WTC11 (cell line): ENCODE results near the gene MCRIP2. TPM values are rescaled to one million over a fixed set of nuclear protein-coding genes. Genes with fewer than 3 reads are reported as not detected.

Source experiments
- ATAC-seq: fragments of 200-7000 bp; cut with Tn5 transposase; 2 replicates; pipeline ENCODE4 v1.10.0; 2021; ENCODE audit warnings: mild to moderate bottlenecking, moderate library complexity
- CTCF ChIA-PET: fragments of 300-600 bp; sonication (Branson Sonifier 250); formaldehyde crosslinking; loops from one replicate; lab custom pipeline; 2021; ENCODE audit warnings: antibody characterized with exemption; lab: Charles Lee
- POLR2A ChIA-PET: fragments of 350-600 bp; sonication (Branson Sonifier 250); formaldehyde crosslinking; loops from one replicate; lab custom pipeline; 2021; ENCODE audit warnings: antibody characterized with exemption; lab: Charles Lee
- DNase-seq: peaks from one replicate; pipeline ENCODE4 v3.0.0; 2021; ENCODE audit warnings: low spot score
- H3K27ac Mint-ChIP-seq: 2 replicates; pipeline ENCODE4 v1.8.0; 2021; ENCODE audit warnings: mixed read lengths
- H3K27me3 Mint-ChIP-seq: 2 replicates; pipeline ENCODE4 v1.8.0; 2021; ENCODE audit warnings: low read depth, mild to moderate bottlenecking, moderate library complexity, mixed read lengths
- H3K36me3 Mint-ChIP-seq: 2 replicates; pipeline ENCODE4 v1.8.0; 2021; ENCODE audit warnings: mixed read lengths
- H3K4me1 Mint-ChIP-seq: 2 replicates; pipeline ENCODE4 v1.8.0; 2022; ENCODE audit warnings: mixed read lengths
- H3K4me3 Mint-ChIP-seq: 2 replicates; pipeline ENCODE4 v1.8.0; 2021; ENCODE audit warnings: mild to moderate bottlenecking, moderate library complexity, mixed read lengths
- H3K9me3 Mint-ChIP-seq: 2 replicates; pipeline ENCODE4 v1.8.0; 2021; ENCODE audit warnings: mixed read lengths
- ELF4 ChIP-seq: sonication (generic); formaldehyde crosslinking; IDR thresholded peaks from 2 replicates; pipeline ENCODE4 v1.8.1; 2022; ENCODE audit warnings: low read depth, mild to moderate bottlenecking, moderate library complexity, missing genetic modification reagents
- GTF2I ChIP-seq: fragments of 250-450 bp; sonication (Bioruptor Pico); conservative IDR thresholded peaks from 2 replicates; pipeline ENCODE4 v1.4.0; 2021; ENCODE audit warnings: mild to moderate bottlenecking
- NR2C2 ChIP-seq: sonication (generic); formaldehyde crosslinking; IDR thresholded peaks from 2 replicates; pipeline ENCODE4 v1.8.0; 2022; ENCODE audit warnings: mild to moderate bottlenecking, missing genetic modification reagents
- RELA ChIP-seq: sonication (generic); formaldehyde crosslinking; IDR thresholded peaks from 2 replicates; pipeline ENCODE4 v1.8.1; 2022; ENCODE audit warnings: missing genetic modification reagents, mild to moderate bottlenecking, borderline replicate concordance
- SOX15 ChIP-seq: fragments of 250-450 bp; sonication (Bioruptor Pico); IDR thresholded peaks from 2 replicates; pipeline ENCODE4 v1.9.0; 2021; ENCODE audit warnings: mild to moderate bottlenecking
- TEAD1 ChIP-seq: sonication (generic); formaldehyde crosslinking; IDR thresholded peaks from 2 replicates; pipeline ENCODE4 v1.8.0; 2022; ENCODE audit warnings: mild to moderate bottlenecking, missing genetic modification reagents
- ZNF138 ChIP-seq: sonication (generic); formaldehyde crosslinking; conservative IDR thresholded peaks from 2 replicates; pipeline ENCODE4 v1.8.1; 2022; ENCODE audit warnings: mild to moderate bottlenecking, moderate library complexity, missing genetic modification reagents
- ZNF396 ChIP-seq: fragments of 250-450 bp; sonication (Bioruptor Pico); IDR thresholded peaks from 2 replicates; pipeline ENCODE4 v1.8.0; 2021; ENCODE audit warnings: mild to moderate bottlenecking, moderate library complexity, borderline replicate concordance
- total RNA-seq: library from RNA; stranded (reverse); gene quantifications from 3 replicates; pipeline ENCODE4 v1.2.3, GENCODE V29; 2021
- TF ChIP-seq, protein P1 (sequence below): sonication (generic); formaldehyde crosslinking; IDR thresholded peaks from 2 replicates; pipeline ENCODE4 v1.8.0; 2022; ENCODE audit warnings: mild to moderate bottlenecking, missing genetic modification reagents
- TF ChIP-seq, protein P2 (sequence below): sonication (generic); formaldehyde crosslinking; IDR thresholded peaks from 2 replicates; pipeline ENCODE4 v1.8.1; 2023; ENCODE audit warnings: mild to moderate bottlenecking, missing genetic modification reagents, moderate library complexity
- TF ChIP-seq, protein P3 (sequence below): fragments of 250-450 bp; sonication (Bioruptor Pico); IDR thresholded peaks from 2 replicates; pipeline ENCODE4 v1.9.0; 2021; ENCODE audit warnings: mild to moderate bottlenecking, borderline replicate concordance
- TF ChIP-seq, protein P4 (sequence below): sonication (generic); formaldehyde crosslinking; conservative IDR thresholded peaks from 2 replicates; pipeline ENCODE4 v1.8.1; 2023; ENCODE audit warnings: mild to moderate bottlenecking, low read depth, missing genetic modification reagents, moderate library complexity
- TF ChIP-seq, protein P5 (sequence below): sonication (generic); formaldehyde crosslinking; IDR thresholded peaks from 2 replicates; pipeline ENCODE4 v1.8.1; 2022; ENCODE audit warnings: low read depth, mild to moderate bottlenecking, moderate library complexity, missing genetic modification reagents, borderline replicate concordance
- TF ChIP-seq, protein P6 (sequence below): fragments of 250-450 bp; sonication (Bioruptor Pico); IDR thresholded peaks from 2 replicates; pipeline ENCODE4 v1.9.0; 2021; ENCODE audit warnings: moderate library complexity, mild to moderate bottlenecking, inconsistent platforms, borderline replicate concordance
- TF ChIP-seq, protein P7 (sequence below): fragments of 250-450 bp; sonication (Bioruptor Pico); IDR thresholded peaks from 2 replicates; pipeline ENCODE4 v2.1.2; 2022; ENCODE audit warnings: mild to moderate bottlenecking, moderate library complexity

Gene MCRIP2
- total RNA-seq, 1 experiment from 2014 or later, result 63.3 TPM

DNA sequence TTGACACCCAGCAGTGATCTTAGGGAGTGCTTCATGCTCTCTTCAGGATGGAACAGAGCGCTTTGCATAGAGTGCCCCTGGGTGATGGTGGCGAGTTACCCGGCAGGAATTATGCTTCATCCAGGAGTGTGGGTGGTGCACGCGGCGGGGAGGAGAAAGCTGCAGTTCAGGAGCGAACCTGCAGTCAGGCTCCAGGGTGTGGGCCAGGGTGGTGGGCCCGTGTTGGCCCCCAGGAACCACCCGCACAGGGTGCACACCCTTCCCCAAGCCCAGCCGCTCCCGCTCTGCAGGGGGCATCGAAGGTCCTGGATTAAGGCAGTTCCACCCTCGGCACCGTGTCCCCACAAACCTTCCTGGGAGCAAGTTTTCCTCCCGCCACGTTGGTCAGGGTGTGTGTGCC, 47.8 kb upstream of the MCRIP2 start:
- TF ChIP-seq ZNF396 (CRISPR knock-in tag) (no peak), RELA (CRISPR knock-in tag) (no peak), ZNF138 (CRISPR knock-in tag) (no peak)
- TF ChIP-seq, protein P1, sequence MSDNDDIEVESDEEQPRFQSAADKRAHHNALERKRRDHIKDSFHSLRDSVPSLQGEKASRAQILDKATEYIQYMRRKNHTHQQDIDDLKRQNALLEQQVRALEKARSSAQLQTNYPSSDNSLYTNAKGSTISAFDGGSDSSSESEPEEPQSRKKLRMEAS (CRISPR knock-in tag), result no peak
- TF ChIP-seq, protein P2, sequence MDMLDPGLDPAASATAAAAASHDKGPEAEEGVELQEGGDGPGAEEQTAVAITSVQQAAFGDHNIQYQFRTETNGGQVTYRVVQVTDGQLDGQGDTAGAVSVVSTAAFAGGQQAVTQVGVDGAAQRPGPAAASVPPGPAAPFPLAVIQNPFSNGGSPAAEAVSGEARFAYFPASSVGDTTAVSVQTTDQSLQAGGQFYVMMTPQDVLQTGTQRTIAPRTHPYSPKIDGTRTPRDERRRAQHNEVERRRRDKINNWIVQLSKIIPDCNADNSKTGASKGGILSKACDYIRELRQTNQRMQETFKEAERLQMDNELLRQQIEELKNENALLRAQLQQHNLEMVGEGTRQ, result no peak
- TF ChIP-seq, protein P3, sequence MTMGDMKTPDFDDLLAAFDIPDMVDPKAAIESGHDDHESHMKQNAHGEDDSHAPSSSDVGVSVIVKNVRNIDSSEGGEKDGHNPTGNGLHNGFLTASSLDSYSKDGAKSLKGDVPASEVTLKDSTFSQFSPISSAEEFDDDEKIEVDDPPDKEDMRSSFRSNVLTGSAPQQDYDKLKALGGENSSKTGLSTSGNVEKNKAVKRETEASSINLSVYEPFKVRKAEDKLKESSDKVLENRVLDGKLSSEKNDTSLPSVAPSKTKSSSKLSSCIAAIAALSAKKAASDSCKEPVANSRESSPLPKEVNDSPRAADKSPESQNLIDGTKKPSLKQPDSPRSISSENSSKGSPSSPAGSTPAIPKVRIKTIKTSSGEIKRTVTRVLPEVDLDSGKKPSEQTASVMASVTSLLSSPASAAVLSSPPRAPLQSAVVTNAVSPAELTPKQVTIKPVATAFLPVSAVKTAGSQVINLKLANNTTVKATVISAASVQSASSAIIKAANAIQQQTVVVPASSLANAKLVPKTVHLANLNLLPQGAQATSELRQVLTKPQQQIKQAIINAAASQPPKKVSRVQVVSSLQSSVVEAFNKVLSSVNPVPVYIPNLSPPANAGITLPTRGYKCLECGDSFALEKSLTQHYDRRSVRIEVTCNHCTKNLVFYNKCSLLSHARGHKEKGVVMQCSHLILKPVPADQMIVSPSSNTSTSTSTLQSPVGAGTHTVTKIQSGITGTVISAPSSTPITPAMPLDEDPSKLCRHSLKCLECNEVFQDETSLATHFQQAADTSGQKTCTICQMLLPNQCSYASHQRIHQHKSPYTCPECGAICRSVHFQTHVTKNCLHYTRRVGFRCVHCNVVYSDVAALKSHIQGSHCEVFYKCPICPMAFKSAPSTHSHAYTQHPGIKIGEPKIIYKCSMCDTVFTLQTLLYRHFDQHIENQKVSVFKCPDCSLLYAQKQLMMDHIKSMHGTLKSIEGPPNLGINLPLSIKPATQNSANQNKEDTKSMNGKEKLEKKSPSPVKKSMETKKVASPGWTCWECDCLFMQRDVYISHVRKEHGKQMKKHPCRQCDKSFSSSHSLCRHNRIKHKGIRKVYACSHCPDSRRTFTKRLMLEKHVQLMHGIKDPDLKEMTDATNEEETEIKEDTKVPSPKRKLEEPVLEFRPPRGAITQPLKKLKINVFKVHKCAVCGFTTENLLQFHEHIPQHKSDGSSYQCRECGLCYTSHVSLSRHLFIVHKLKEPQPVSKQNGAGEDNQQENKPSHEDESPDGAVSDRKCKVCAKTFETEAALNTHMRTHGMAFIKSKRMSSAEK, result no peak
- TF ChIP-seq, all 79 proteins: peak for 0
- DNase-seq (no peak), ATAC-seq (no peak)
- Mint-ChIP-seq H3K4me3 (no peak overlapping the region), H3K4me1 (peaks cover 8% of the 10 kb centered on the region), H3K27me3 (peaks cover 13% of the 10 kb centered on the region), H3K36me3 (peaks cover 3% of the 10 kb centered on the region), H3K27ac (peak overlapping the region; percentile 12; the same call in 1 of the 2 replicates), H3K9me3 (no peaks in the 10 kb centered on the region)
- CTCF ChIA-PET, result interaction anchor here (0.8 to 1.9 kb wide), 4 partner anchors 11 to 54 kb away, joined by 3 to 6 read pairs (median 4); no protein-coding TSS in a partner anchor
- POLR2A ChIA-PET, result no interaction called here

DNA sequence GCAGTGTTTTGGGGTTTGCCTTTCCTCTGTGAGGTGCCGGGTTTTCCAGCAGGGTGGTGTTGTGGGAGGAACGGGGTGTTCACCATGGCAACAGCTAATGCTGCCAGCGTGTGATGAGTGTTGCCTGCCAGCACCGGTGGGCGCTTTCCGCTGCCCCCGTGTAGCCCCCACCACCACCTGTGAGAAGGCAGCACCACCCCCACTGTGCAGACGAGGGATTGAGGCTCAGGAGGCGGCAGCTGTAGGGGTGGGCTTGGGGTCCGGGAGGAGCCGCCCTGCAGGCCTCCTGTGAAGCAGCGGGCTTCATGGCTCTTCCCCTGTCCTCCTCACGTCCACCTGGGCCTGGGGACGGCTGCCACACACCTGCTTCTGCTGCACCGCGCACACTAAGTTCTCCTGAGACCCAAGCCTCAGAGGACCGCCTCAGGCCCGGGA, 46.5 kb upstream of the MCRIP2 start:
- Mint-ChIP-seq H3K36me3 (peaks cover 12% of the 10 kb centered on the region), H3K27ac (no peak overlapping the region), H3K9me3 (no peaks in the 10 kb centered on the region)

DNA sequence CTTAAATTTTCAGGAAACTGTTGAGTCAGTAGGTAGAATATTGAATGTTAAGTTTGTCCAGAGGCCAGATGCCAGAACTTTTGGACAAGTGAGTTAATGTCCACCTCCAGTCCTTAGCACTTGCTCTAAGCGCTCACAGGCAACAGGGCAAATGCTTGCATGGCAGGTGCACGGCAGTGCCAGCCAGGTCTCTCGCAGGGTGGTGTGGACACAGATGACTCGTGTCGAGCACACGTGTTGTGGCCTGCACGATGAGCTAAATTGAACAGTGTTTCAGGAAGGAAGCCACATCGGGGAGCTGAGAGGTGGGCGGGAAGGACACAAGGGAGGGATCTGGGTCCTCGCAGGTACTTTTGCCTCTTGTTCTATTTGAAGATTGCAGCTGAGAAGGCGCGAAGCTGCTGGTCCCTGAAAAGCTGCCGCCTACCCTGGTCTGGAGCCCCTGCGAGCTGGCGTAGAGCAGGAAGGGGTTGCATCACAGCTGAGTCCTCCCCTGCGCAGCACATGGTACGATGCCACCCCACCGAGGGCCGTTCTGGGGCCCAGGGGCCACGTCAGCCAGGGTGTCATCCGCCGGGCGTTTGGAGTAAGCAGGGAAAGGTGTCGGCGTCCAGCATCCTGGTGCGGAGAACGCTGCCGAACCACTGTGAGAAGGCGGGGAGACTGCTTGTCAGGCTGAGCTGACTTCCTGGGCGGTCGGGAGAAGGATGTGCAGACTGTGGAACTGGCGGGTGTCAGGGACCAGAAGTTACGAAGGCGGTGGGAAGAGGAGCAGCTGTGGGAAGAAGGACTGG, 45.5 kb upstream of the MCRIP2 start:
- no peak for ATAC-seq
- POLR2A ChIA-PET, result no interaction called here
- peaks cover 6% of the 10 kb centered on the region; the same call in 1 of the 2 replicates for H3K27me3 Mint-ChIP-seq
- H3K4me3 Mint-ChIP-seq, result no peak overlapping the region
- CTCF ChIA-PET, result interaction anchor here (0.5 to 1.3 kb wide), 3 partner anchors 15 to 64 kb away, joined by 3 to 5 read pairs (median 4); no protein-coding TSS in a partner anchor
- peaks cover 12% of the 10 kb centered on the region for H3K36me3 Mint-ChIP-seq
- no peak for DNase-seq
- peak overlapping the region; percentile 84; the same call in 1 of the 2 replicates for H3K27ac Mint-ChIP-seq
- peaks cover 1% of the 10 kb centered on the region for H3K4me1 Mint-ChIP-seq
- H3K9me3 Mint-ChIP-seq, result no peaks in the 10 kb centered on the region
- TF ChIP-seq, protein P4, sequence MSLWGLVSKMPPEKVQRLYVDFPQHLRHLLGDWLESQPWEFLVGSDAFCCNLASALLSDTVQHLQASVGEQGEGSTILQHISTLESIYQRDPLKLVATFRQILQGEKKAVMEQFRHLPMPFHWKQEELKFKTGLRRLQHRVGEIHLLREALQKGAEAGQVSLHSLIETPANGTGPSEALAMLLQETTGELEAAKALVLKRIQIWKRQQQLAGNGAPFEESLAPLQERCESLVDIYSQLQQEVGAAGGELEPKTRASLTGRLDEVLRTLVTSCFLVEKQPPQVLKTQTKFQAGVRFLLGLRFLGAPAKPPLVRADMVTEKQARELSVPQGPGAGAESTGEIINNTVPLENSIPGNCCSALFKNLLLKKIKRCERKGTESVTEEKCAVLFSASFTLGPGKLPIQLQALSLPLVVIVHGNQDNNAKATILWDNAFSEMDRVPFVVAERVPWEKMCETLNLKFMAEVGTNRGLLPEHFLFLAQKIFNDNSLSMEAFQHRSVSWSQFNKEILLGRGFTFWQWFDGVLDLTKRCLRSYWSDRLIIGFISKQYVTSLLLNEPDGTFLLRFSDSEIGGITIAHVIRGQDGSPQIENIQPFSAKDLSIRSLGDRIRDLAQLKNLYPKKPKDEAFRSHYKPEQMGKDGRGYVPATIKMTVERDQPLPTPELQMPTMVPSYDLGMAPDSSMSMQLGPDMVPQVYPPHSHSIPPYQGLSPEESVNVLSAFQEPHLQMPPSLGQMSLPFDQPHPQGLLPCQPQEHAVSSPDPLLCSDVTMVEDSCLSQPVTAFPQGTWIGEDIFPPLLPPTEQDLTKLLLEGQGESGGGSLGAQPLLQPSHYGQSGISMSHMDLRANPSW, result no peak
- TF ChIP-seq, protein P5, sequence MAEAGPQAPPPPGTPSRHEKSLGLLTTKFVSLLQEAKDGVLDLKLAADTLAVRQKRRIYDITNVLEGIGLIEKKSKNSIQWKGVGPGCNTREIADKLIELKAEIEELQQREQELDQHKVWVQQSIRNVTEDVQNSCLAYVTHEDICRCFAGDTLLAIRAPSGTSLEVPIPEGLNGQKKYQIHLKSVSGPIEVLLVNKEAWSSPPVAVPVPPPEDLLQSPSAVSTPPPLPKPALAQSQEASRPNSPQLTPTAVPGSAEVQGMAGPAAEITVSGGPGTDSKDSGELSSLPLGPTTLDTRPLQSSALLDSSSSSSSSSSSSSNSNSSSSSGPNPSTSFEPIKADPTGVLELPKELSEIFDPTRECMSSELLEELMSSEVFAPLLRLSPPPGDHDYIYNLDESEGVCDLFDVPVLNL (CRISPR knock-in tag), result no peak
- TF ChIP-seq, protein P2, result no peak
- TF ChIP-seq SOX15 (CRISPR knock-in tag), result no peak
- no peak for TF ChIP-seq TEAD1 (CRISPR knock-in tag)
- TF ChIP-seq NR2C2, result no peak
- no peak for TF ChIP-seq ELF4 (CRISPR knock-in tag)

More for the DNA sequence above, 46.5 kb upstream of the MCRIP2 start:
- POLR2A ChIA-PET, result interaction anchor here (0.6 kb wide), 1 partner anchor 1657 kb away, joined by 3 read pairs; the partner anchor contains the start of gene ECI1
- no peak for ATAC-seq
- Mint-ChIP-seq H3K27me3 (peaks cover 13% of the 10 kb centered on the region), H3K4me3 (no peak overlapping the region), H3K4me1 (peaks cover 8% of the 10 kb centered on the region)
- DNase-seq, result no peak
- TF ChIP-seq GTF2I (CRISPR knock-in tag), result no peak
- TF ChIP-seq, protein P6, sequence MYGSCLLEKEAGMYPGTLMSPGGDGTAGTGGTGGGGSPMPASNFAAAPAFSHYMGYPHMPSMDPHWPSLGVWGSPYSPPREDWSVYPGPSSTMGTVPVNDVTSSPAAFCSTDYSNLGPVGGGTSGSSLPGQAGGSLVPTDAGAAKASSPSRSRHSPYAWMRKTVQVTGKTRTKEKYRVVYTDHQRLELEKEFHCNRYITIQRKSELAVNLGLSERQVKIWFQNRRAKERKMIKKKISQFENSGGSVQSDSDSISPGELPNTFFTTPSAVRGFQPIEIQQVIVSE (CRISPR knock-in tag), result no peak
- TF ChIP-seq, protein P7, sequence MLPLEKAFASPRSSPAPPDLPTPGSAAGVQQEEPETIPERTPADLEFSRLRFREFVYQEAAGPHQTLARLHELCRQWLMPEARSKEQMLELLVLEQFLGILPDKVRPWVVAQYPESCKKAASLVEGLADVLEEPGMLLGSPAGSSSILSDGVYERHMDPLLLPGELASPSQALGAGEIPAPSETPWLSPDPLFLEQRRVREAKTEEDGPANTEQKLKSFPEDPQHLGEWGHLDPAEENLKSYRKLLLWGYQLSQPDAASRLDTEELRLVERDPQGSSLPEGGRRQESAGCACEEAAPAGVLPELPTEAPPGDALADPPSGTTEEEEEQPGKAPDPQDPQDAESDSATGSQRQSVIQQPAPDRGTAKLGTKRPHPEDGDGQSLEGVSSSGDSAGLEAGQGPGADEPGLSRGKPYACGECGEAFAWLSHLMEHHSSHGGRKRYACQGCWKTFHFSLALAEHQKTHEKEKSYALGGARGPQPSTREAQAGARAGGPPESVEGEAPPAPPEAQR (CRISPR knock-in tag), result no peak
- CTCF ChIA-PET, result interaction anchor here (0.9 to 1.3 kb wide), 2 partner anchors 18 to 27 kb away, joined by 3 to 5 read pairs; no protein-coding TSS in a partner anchor
